GM19324 (cell line): Measurements from ENCODE around the gene GALNT2.

Experiments
- ATAC-seq: cut with Tn5 transposase; IDR thresholded peaks from one replicate; pipeline ENCODE4 v1.9.1; 2021; ENCODE audit warnings: mild to moderate bottlenecking, moderate library complexity; ENCODE audit not compliant: unreplicated experiment, low FRiP score

The GALNT2 gene

DNA sequence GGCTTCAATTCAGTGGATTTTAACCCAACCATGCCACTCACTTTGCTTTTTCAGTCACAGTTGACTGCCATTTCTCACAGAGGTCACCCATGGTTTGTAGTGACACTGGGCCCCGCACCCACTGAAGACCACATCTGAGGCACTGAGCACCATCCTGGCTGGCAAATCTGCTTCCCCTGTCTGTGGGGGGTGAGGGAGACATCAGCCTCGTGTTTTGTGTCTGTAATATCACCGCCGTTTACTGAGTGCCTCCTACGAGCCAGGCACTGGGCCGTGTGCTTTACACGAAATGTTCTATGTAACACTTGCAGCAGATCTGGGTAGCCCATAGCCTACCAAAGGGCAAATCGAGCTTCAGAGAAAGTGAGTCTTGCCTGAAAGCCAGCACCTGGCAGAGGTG, 197.3 kb downstream of the GALNT2 start:
- ATAC-seq: no peak

DNA sequence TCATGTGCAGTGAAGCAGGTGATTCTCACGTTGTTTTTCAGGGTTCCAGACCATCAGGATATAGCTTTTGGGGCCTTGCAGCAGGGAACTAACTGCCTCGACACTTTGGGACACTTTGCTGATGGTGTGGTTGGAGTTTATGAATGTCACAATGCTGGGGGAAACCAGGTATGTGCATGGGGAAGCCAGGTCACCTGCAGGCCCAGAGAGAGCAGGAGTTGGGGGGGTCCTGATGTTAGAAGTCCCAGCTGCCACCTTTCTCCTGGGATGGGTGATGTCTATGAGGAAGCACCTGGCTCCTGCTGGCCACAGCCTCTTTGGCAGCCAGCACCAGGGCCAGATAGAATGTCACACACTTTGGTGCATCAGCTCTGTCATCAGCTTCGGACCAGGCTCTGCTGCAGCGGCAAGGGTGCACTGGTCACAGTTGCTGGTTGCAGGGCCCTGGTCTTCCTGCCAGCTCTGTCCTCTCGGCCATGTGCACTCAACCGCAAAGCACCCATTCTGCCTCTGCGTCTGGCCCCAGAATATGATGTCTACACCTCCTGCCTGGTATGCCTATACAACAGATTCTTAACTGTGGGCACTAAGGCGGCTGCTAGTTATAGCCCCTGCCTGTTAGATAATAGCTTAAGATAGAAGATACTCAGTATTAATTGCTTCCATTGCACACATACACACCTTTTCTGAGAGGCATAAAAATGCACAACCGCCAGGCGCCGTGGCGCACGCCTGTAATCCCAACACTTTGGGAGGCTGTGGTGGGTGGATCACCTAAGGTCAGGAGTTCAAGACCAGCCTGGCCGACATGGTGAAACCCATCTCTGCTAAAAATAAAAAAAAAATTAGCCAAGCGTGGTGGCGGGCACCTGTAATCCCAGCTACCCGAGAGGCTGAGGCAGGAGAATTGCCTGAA, 198.4 kb downstream of the GALNT2 start:
- no peak for ATAC-seq

DNA sequence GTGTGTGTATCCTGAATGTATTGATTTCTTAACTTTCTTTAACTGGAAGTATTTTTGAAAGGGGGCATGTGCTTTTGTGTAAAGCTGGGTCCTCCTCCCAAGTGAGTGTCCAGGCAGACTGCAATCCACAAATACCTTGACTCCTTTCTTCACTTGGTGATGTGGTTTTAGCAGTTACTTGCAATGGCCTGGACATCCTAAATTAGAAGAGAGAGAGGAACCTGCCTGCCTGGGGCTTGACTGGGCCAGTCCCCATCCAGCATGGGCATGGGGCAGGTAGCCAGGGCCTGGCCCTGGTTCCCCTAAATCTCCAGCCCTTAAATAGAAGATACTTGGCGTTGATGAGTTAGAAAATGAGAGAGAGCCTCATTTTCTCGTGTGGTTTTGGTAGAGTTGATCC, 199.4 kb downstream of the GALNT2 start:
- ATAC-seq: no peak

DNA sequence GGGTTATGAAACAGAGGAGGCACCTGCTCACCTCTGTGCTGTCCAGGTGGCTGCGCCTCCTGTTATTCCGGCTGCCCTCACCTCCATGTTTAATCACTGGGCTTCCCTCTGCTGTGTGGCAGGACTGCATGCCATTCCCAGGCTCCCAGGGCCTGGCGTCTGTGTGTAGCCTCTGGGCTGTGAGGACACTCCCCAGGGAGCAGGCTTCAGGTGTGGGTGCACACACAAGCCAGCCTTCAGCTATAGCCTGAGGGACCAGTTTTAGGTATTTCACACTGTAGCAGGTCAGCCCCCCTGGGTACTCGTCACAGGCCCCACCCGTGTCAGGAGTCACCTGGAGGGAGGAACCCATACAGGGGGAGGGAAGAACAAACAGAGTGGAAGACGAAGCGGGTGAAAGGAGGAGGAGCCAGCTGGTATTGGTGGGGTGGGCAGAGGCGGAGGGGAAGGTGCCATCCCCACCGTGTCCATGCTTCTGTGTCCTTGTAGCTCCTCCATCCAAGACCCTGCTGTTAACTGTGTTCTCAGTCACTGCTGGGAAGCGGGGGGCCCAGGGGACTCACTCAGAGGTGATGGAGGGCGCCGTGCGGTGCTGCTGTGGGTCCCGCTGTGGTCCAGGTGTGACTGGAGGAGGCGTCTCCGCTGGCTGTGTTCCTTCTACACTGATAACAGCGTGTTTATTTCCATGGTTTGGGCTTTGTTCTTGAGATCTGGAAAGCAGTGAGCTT, 200.5 kb downstream of the GALNT2 start:
- ATAC-seq: no peak

DNA sequence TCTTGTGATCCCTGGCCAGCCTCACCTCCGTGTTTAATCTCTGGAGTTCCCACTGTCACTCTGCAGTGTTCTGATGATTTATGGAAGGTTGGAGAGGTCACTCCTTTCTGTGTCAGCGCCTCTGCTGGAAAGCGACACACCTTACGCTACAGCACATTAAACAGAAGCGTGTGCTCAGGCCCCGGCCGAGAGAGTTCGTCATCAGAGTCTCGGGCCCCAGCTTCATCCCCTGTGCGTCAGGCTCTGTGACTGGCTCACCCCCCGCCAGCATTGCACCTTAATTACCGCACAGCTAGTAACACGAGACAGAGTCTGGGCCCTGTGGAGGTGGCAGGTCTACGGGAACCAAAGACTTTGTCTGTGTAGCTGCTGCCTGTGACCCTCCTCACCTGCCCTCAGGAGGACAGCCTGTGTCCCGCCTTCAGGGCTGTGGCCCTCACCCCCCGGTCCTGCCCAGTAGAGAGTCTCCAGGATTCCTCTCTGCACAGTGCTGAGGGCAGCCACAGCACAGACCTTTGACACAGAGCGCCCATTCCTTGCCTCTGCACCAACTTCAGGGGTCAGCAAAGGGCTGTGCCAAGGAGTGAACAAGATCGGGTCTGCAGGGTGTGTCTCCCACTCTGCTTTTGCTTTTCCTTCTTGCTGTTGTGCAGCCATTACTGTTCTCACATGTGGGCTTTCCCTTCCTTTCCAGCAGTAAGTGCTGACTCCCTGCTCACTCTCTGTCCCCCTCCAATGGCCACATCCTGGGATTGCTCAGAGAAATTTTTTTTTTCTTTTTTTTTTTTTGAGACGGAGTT, 201.5 kb downstream of the GALNT2 start:
- no peak for ATAC-seq

DNA sequence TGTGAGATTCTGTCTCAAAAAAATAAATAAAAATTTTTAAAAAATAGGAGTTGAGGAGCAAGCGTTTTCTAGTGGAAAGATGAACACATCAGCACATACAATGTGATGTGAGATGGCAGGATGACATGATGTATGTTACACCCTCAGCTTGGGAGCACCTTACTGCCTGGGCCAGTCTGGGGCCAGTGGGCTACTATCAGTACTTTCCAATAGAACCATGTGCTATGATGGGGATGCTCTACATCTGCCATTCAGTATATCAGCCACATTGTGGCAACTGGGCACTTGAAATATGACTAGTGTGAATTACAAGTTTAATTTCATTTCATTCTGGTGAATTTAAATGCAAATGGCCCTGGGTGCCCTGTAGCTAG, 203.1 kb downstream of the GALNT2 start:
- ATAC-seq: no peak

DNA sequence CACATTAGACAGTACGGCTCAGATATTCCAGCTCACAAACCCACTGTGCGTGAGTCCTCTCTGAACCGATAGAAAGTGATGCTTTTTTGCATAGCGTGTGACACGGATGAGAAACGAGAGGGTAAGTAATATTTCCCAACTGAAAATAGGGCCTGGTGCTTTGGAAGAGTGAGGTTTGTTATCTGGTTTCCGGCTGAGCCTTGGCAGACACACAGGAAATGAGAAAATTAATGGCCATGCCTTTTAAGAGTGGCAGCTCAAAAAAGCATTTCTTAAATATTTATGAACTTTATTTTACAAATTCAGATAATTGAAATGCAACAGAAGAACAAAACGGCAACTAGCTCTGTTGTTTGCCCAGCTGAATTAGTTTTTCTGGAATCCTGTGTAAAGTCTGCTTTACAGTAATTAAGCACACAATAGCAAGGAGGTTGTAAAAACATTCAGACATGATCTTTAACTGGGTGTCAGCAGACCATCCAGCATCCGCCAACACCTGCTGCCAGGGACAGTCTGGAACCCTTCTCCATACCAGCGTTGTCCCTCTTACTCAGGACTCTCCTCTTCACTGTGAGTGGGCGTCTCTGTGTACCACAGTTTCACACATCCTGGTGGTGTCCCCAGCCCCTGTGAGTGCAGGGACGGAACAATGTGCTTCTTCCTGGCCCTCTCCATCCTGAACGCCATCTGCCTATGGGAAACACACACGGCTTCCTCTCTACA, 203.7 kb downstream of the GALNT2 start:
- no peak for ATAC-seq

DNA sequence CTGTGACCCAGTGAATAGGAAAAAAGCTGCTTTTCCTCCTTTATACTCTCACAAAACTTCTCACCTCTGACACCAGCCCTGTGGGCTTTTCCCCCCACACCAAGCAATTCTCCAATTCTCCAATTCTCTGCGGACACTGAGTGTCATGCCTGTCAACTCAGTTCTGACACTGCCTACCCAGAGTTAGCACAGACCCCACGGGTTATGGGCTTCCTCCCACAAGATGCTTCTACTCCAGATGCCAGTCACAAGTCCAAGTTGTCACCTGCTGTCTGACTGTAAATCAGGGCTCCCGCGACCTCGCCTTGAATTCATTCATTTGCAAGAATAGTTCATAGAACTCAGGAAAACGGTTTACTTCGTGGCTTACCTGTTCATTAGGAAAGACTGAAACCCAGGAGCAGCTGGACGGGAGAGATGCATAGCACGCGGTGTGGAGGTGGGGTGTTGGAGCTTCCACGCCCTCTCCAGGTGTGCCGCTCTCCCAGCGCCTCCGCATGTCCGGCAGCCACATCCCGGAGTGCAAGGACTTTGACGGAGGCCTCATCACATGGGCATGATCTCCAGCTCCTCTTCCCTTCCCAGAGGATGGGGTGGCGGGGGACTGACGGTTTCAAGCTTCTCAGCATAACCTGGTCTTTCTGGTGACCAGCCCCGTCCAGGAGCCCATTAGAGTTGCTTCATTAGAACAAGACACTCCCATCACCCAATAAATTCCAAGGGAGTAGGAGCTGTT, 204.4 kb downstream of the GALNT2 start:
- ATAC-seq: no peak

DNA sequence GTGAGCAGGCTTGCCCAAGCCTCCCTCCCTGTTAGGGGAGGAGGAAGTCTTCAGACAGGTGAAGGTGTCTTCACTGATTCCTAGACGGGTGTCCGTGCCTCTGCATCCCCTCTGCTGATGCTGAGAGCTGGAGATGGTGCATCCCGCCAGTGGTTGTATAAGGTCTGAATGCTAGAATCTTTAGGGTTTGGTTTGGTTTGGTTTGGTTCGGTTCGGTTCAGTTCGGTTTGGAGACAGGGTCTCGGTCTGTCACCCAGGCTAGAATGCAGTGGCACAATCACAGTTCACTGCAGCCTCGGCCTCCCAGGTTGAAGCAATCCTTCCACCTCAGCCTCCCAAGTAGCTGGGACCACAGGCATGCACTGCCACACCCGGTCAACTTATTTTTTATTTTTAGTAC, 205.5 kb downstream of the GALNT2 start:
- ATAC-seq: no peak

DNA sequence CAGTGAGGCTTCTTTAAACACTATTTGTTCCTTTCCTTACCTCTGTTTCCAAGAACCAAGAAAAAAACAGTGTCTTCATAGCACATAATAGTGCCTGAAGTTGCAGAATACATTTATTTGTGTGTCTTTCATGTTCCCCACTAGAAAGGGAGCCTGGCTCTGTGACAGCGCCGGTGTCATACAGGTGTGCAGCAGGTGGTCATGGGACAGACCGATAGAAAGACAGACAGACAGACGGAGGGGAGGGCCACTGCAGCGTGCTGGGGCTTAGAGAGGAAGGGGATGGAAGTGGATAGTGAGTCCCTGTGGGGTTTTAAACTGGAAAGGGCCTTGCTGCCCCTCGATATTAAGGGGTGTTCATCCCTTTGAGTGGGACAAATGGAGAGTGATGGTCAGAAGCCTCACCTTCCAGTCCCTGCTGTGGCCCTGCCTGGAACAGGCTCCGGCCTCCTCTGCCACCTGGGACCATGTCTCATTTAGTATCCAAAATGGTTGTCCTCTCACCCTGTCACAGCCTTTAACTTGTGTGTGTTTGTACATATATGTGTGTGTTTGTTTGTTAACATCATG, 206.2 kb downstream of the GALNT2 start:
- no peak for ATAC-seq

DNA sequence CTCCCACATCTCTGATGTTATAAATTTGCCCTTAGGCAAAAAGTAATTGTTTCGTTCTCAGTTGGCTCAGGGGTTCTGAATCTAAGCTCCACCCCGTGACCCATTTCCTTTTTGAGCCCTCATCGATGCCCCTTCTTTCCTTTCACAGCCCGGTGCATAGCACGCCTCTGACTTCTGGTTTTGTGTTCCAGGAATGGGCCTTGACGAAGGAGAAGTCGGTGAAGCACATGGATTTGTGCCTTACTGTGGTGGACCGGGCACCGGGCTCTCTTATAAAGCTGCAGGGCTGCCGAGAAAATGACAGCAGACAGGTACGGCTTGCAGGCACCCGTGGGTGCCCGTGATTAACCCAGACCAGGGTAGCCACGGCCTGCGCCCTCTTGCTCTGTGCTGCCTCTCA, 207.2 kb downstream of the GALNT2 start:
- no peak for ATAC-seq

DNA sequence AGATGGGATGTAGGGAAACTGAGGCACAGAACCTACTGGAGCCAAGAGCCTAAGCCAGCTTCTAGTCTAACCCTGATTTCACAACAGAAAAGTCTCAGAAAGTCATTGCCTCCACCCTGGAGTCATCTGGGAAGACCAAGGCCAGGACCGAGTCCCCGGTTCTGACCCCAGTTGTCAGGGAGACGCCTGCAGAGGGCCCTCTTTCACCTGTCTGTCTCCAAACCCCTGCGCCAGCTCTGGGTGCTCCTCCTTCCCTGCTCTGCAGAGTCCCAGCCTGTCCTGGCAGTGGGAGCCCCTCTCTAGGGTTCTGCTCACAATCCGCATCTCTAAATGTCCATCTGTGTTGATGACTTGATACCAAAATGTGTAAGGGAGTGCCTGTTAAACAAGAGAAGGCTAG, 209.4 kb downstream of the GALNT2 start:
- no peak for ATAC-seq

DNA sequence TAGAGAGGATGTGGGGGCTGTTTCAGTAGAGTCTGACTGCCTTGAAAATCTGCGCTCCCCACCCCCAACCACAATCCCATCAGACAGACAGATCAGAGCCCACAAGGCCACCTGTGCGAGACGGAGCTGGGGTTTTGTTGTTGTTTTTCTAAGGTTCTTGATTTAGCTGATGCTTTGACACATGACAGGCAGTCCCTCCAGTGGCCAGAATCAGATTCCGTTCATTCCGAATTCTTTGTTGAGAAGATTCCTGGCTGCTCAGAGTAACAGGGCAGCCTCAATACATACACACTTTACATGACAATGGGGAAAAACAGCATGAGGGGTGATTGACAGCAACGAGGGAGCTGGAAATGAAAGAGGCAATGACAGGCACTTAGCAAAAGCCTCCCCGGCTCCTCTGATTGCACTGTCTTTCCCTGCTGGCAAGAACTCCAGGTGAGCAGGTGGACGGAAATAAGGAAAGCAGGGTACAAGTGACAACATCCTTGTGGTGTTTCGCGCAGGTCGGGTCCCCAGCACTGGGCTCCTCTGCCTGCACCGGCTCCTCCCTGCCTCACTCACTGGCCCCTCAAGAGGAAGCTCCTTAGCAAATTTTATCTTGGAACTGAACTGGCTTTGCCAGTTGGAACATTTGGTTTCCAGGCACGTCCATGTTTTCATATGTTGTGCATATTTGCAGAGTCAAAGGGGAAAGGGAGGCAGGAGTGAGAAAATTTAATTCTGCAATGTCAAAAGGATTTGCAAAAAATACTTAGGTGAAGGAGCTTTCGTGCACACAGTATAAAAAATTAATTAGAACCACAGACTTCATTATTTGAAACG, 210.4 kb downstream of the GALNT2 start:
- ATAC-seq: no peak

DNA sequence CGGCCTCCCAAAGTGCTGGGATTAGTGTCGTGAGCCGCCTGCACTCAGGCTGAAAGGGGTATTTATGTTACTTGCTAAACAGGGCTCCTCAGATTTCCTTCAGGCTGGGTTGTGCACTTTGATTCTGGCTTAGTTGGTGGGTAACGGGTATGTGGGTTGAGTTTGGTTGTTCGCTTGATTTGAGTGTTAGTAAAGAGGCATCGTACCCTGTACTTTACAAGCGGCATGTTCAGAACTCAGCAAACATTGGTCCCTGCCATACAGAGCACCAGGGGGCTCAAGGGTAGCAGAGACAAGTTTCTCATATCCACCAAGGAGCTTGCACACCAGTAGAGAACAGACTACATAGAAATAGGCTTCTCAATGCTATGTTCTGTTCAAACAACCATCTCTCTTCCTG, 211.3 kb downstream of the GALNT2 start:
- no peak for ATAC-seq

DNA sequence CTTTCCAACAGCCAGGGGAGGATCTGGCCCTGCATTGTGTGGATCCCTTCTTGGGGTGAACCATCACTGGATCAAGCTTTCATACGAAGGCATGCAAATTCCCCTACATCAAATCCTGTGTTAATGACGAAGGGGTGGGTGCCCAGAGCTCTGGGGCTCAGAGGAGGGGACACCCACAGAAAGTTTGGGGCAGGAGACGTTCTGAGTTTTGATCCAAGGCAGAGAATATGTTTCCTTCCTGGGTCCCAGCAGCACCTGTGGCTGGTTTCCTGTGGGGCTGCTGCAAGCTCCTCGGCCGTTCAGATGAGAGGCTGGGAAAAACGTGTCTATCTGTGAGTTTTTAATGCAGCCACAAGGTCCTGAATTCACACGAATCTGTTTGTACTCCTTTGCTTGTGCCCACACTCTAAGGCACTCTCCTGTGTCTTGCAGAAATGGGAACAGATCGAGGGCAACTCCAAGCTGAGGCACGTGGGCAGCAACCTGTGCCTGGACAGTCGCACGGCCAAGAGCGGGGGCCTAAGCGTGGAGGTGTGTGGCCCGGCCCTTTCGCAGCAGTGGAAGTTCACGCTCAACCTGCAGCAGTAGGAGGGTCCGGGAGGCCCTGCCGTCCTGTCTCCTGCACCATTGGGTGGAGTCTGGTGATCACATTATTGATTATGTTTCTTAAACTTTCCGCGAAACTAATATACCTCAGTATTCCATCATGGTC, 212.0 kb downstream of the GALNT2 start:
- ATAC-seq: no peak

DNA sequence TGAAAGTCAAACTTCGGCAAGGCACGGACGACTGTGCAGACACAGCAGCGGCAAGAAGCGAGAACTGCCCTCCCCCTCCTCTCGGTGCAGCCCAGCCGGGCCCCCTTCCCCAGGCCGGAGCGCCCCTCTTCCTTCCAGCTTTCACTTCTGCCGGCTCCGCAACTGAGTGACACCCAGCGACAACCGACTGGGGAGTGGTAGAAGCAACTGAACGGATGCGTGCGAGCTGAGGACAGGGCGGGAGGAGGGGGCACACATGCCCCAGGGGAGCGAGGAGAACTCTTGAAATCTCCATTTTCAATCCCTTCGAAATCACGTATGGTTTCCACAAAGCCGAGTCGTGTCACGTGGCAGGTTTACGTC, 212.5 kb downstream of the GALNT2 start:
- no peak for ATAC-seq

DNA sequence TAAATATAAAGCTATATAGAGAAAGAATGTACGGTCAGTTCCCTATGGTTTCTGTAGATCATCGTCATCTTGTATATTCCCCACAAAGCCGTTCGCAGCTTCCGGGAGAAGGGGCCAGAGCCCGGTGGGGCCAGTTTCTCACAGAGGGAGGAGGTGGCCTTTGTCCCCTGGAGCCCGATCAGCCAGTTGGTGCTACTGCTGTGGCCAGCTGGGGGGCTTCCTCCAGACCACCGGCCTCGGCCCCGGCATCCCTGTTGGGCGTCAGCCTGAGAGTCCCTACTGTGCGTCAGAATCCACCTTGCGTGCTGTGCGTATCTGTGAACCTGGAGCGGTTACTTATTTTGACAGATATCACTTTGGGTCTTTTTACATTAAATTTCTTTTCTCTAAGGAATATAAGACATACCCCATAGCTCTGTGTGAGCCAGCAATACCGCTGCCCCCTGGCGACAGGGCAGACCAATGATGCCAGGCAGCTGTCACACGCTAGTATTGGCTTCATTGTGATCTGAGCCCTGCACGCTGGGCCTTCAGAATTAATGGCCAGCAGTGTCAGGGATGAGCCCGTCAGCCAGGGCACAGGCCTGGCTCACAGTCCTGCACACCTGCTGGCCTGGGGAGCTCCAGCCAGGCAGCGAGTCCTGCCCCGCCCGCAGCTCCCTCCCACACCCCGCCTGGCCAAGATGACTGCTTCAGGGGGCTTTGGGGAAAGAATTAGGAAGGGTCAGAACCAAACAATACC, 213.2 kb downstream of the GALNT2 start:
- ATAC-seq: no peak
